Activated T-cell treated with anti-CD3 and anti-CD28 coated beads, Interleukin-2, amount 50 U/mL, for 4 hours (primary cell): ENCODE measurements around the gene CALY. TPM values are rescaled to one million over a fixed set of nuclear protein-coding genes. Genes with fewer than 3 reads are reported as not detected.

Experiments
- ATAC-seq, 2 donors: fragments of 200-7000 bp; cut with Tn5 transposase; one replicate each; pipeline ENCODE4 v1.10.0; 2021
- DNase-seq: peaks from one replicate; pipeline ENCODE4 v3.0.0-alpha.2; 2020
- H3K27me3 Mint-ChIP-seq: one replicate; pipeline ENCODE4 v1.8.0; 2021; ENCODE audit warnings: low read depth, mixed read lengths
- H3K36me3 Mint-ChIP-seq: one replicate; pipeline ENCODE4 v1.8.0; 2022; ENCODE audit warnings: mixed read lengths; ENCODE audit not compliant: insufficient read depth
- H3K4me1 Mint-ChIP-seq: one replicate; pipeline ENCODE4 v1.8.0; 2021; ENCODE audit warnings: low read depth, mixed read lengths
- H3K4me3 Mint-ChIP-seq: one replicate; pipeline ENCODE4 v1.8.0; 2021; ENCODE audit warnings: mild to moderate bottlenecking, moderate library complexity, mixed read lengths
- H3K9me3 Mint-ChIP-seq: one replicate; pipeline ENCODE4 v1.8.0; 2021; ENCODE audit warnings: mixed read lengths
- total RNA-seq, 3 donors: library from RNA; stranded (reverse); gene quantifications; one replicate each; pipeline ENCODE4 v1.2.1, GENCODE V29; 2021

The CALY gene
- total RNA-seq, 3 donors from 2014 or later = not detected

- DNase-seq (no peak), ATAC-seq (peak in 1 of 2 donors; percentile 46)
- Mint-ChIP-seq H3K4me1 (no peaks in the 10 kb centered on the region), H3K27me3 (no peaks in the 10 kb centered on the region), H3K36me3 (peaks cover 31% of the 10 kb centered on the region), H3K4me3 (no peak overlapping the region), H3K9me3 (no peaks in the 10 kb centered on the region)
Observed at GRCh38 chr10:133292919-133293809, 43.5 kb downstream of the CALY start.

GRCh38 chr10:133289761-133290160 lies 46.9 kb downstream of the CALY start:
- Mint-ChIP-seq H3K27me3 (no peaks in the 10 kb centered on the region), H3K4me3 (no peak overlapping the region), H3K4me1 (peaks cover 1% of the 10 kb centered on the region), H3K9me3 (no peaks in the 10 kb centered on the region), H3K36me3 (peaks cover 41% of the 10 kb centered on the region)
- DNase-seq (no peak), ATAC-seq (no peak)

GRCh38 chr10:133287832-133288500 lies 48.7 kb downstream of the CALY start:
- peaks cover 1% of the 10 kb centered on the region for H3K4me1 Mint-ChIP-seq
- peaks cover 40% of the 10 kb centered on the region for H3K36me3 Mint-ChIP-seq
- ATAC-seq (no peak), DNase-seq (no peak)
- no peak overlapping the region for H3K4me3 Mint-ChIP-seq
- no peaks in the 10 kb centered on the region for H3K27me3 Mint-ChIP-seq
- no peaks in the 10 kb centered on the region for H3K9me3 Mint-ChIP-seq

GRCh38 chr10:133286366-133286765 lies 50.3 kb downstream of the CALY start:
- peaks cover 48% of the 10 kb centered on the region for H3K36me3 Mint-ChIP-seq
- no peak for ATAC-seq
- no peaks in the 10 kb centered on the region for H3K27me3 Mint-ChIP-seq
- no peak for DNase-seq
- no peaks in the 10 kb centered on the region for H3K9me3 Mint-ChIP-seq
- H3K4me3 Mint-ChIP-seq = no peak overlapping the region
- H3K4me1 Mint-ChIP-seq = peaks cover 1% of the 10 kb centered on the region

GRCh38 chr10:133285217-133285616 lies 51.5 kb downstream of the CALY start:
- H3K36me3 Mint-ChIP-seq = peaks cover 43% of the 10 kb centered on the region
- no peaks in the 10 kb centered on the region for H3K9me3 Mint-ChIP-seq
- no peak overlapping the region for H3K4me3 Mint-ChIP-seq
- H3K27me3 Mint-ChIP-seq = no peaks in the 10 kb centered on the region
- DNase-seq (no peak), ATAC-seq (no peak)
- H3K4me1 Mint-ChIP-seq = peaks cover 1% of the 10 kb centered on the region

- H3K27me3 Mint-ChIP-seq = no peaks in the 10 kb centered on the region
- H3K4me3 Mint-ChIP-seq = no peak overlapping the region
- peaks cover 5% of the 10 kb centered on the region for H3K4me1 Mint-ChIP-seq
- no peaks in the 10 kb centered on the region for H3K9me3 Mint-ChIP-seq
- ATAC-seq (no peak), DNase-seq (no peak)
- H3K36me3 Mint-ChIP-seq = peaks cover 38% of the 10 kb centered on the region
Observed at GRCh38 chr10:133283931-133284330, 52.8 kb downstream of the CALY start.

- peaks cover 15% of the 10 kb centered on the region for H3K4me1 Mint-ChIP-seq
- no peak for DNase-seq
- ATAC-seq = no peak
- peaks cover 34% of the 10 kb centered on the region for H3K36me3 Mint-ChIP-seq
- H3K9me3 Mint-ChIP-seq = no peaks in the 10 kb centered on the region
- H3K4me3 Mint-ChIP-seq = no peak overlapping the region
- no peaks in the 10 kb centered on the region for H3K27me3 Mint-ChIP-seq
Observed at GRCh38 chr10:133282846-133283390, 53.8 kb downstream of the CALY start.

GRCh38 chr10:133281628-133282372 lies 54.9 kb downstream of the CALY start:
- no peaks in the 10 kb centered on the region for H3K9me3 Mint-ChIP-seq
- H3K36me3 Mint-ChIP-seq = peaks cover 30% of the 10 kb centered on the region
- no peak overlapping the region for H3K4me3 Mint-ChIP-seq
- DNase-seq = no peak
- no peaks in the 10 kb centered on the region for H3K27me3 Mint-ChIP-seq
- H3K4me1 Mint-ChIP-seq = peaks cover 21% of the 10 kb centered on the region
- ATAC-seq = no peak

GRCh38 chr10:133281084-133281483 lies 55.6 kb downstream of the CALY start:
- H3K36me3 Mint-ChIP-seq = peaks cover 22% of the 10 kb centered on the region
- ATAC-seq (no peak), DNase-seq (no peak)
- H3K9me3 Mint-ChIP-seq = no peaks in the 10 kb centered on the region
- H3K4me1 Mint-ChIP-seq = peaks cover 21% of the 10 kb centered on the region
- no peak overlapping the region for H3K4me3 Mint-ChIP-seq
- H3K27me3 Mint-ChIP-seq = no peaks in the 10 kb centered on the region

GRCh38 chr10:133280391-133281059 lies 56.2 kb downstream of the CALY start:
- H3K36me3 Mint-ChIP-seq = peaks cover 17% of the 10 kb centered on the region
- DNase-seq (no peak), ATAC-seq (no peak)
- no peaks in the 10 kb centered on the region for H3K9me3 Mint-ChIP-seq
- no peaks in the 10 kb centered on the region for H3K27me3 Mint-ChIP-seq
- H3K4me1 Mint-ChIP-seq = peaks cover 26% of the 10 kb centered on the region
- H3K4me3 Mint-ChIP-seq = no peak overlapping the region

- Mint-ChIP-seq H3K27me3 (no peaks in the 10 kb centered on the region), H3K4me3 (no peak overlapping the region), H3K9me3 (no peaks in the 10 kb centered on the region), H3K4me1 (peaks cover 32% of the 10 kb centered on the region), H3K36me3 (peaks cover 11% of the 10 kb centered on the region)
- DNase-seq (no peak), ATAC-seq (no peak)
Observed at GRCh38 chr10:133279326-133280226, 57.1 kb downstream of the CALY start.

GRCh38 chr10:133278577-133279265 lies 58.0 kb downstream of the CALY start:
- H3K9me3 Mint-ChIP-seq = no peaks in the 10 kb centered on the region
- ATAC-seq = peak in 1 of 2 donors; percentile 3
- peak; percentile 48 for DNase-seq
- peak overlapping the region; percentile 71 for H3K4me3 Mint-ChIP-seq
- H3K27me3 Mint-ChIP-seq = no peaks in the 10 kb centered on the region
- H3K4me1 Mint-ChIP-seq = peaks cover 32% of the 10 kb centered on the region
- peaks cover 10% of the 10 kb centered on the region for H3K36me3 Mint-ChIP-seq
